ENCODE results near the gene MED4. TPM values are rescaled to one million over a fixed set of nuclear protein-coding genes. Genes with fewer than 3 reads are reported as not detected.

Gene MED4
- total RNA-seq, 4 donors from 2014 or later: 36.7 to 51.4 (median 39.2) TPM

GRCh38 chr13:48131533-48131932, 36.6 kb upstream of the MED4 start:
- WGBS, 2 donors (ENCODE audit: low coverage in 1 of 2): 32 to 35% methylated on average over 2 of the region's 2 CpGs
- H3K4me1 ChIP-seq: peaks cover 11 to 20% (median 12%) of the 10 kb centered on the region in 3 donors

GRCh38 chr13:48126944-48127830, 32.3 kb upstream of the MED4 start:
- TF ChIP-seq POLR2A (IDR thresholded peaks at IDR 0.05) (no peak), EP300 (IDR thresholded peaks at IDR 0.05) (no peak), CTCF (IDR thresholded peaks at IDR 0.05) (peak; percentile 50 to 88 (median 78)), POLR2AphosphoS5 (IDR thresholded peaks at IDR 0.05) (peak; percentile 60)
- WGBS, 2 donors (ENCODE audit: low coverage in 1 of 2): 10 to 21% methylated on average over 5 of the region's 5 CpGs
- Histone ChIP-seq H3K9me3 (no peaks in the 10 kb centered on the region), H3K27me3 (no peaks in the 10 kb centered on the region), H3K27ac (peak overlapping the region; percentile 79 to 96 (median 85)), H3K36me3 (no peaks in the 10 kb centered on the region), H3K4me3 (no peak overlapping the region), H3K4me1 (peaks cover 15 to 58% (median 17%) of the 10 kb centered on the region in 3 donors)
- ATAC-seq: peak; percentile 77

More at GRCh38 chr13:48131533-48131932, 36.6 kb upstream of the MED4 start:
- no peak for TF ChIP-seq POLR2A (IDR thresholded peaks at IDR 0.05)
- TF ChIP-seq EP300 (IDR thresholded peaks at IDR 0.05): no peak
- no peak for TF ChIP-seq POLR2AphosphoS5 (IDR thresholded peaks at IDR 0.05)
- TF ChIP-seq CTCF (IDR thresholded peaks at IDR 0.05): no peak
- no peak for ATAC-seq
- Histone ChIP-seq H3K36me3 (no peaks in the 10 kb centered on the region), H3K27ac (no peak overlapping the region), H3K27me3 (no peaks in the 10 kb centered on the region), H3K9me3 (no peaks in the 10 kb centered on the region), H3K4me3 (no peak overlapping the region)

- TF ChIP-seq POLR2AphosphoS5 (IDR thresholded peaks at IDR 0.05) (peak; percentile 73), CTCF (IDR thresholded peaks at IDR 0.05) (no peak), EP300 (IDR thresholded peaks at IDR 0.05) (no peak), POLR2A (IDR thresholded peaks at IDR 0.05) (no peak)
- ATAC-seq: peak; percentile 70
- Histone ChIP-seq H3K9me3 (no peaks in the 10 kb centered on the region), H3K27me3 (no peaks in the 10 kb centered on the region), H3K4me3 (no peak overlapping the region), H3K27ac (peak overlapping the region; percentile 79 to 96 (median 85)), H3K36me3 (no peaks in the 10 kb centered on the region), H3K4me1 (peaks cover 15 to 68% (median 17%) of the 10 kb centered on the region in 3 donors)
- WGBS, 2 donors (ENCODE audit: low coverage in 1 of 2): 14 to 15% methylated on average over 5 to 7 of the region's 7 CpGs
Observed at GRCh38 chr13:48125794-48126228, 30.9 kb upstream of the MED4 start.

GRCh38 chr13:48123812-48124211, 28.9 kb upstream of the MED4 start:
- no peak for ATAC-seq
- H3K27me3 ChIP-seq: no peaks in the 10 kb centered on the region
- no peak overlapping the region for H3K4me3 ChIP-seq
- H3K9me3 ChIP-seq: no peaks in the 10 kb centered on the region
- peak overlapping the region in 3 of 4 donors; percentile 37 to 85 (median 79) for H3K27ac ChIP-seq
- WGBS, 2 donors (ENCODE audit: low coverage in 1 of 2): 34 to 62% methylated on average over 3 to 8 of the region's 8 CpGs
- TF ChIP-seq CTCF (IDR thresholded peaks at IDR 0.05) (no peak), POLR2AphosphoS5 (IDR thresholded peaks at IDR 0.05) (no peak), POLR2A (IDR thresholded peaks at IDR 0.05) (no peak)
- H3K4me1 ChIP-seq: peaks cover 15 to 68% (median 17%) of the 10 kb centered on the region in 3 donors
- H3K36me3 ChIP-seq: no peaks in the 10 kb centered on the region
